NB4 (cell line): ENCODE results near the gene FAM237B.

ENCODE experiments used
- CTCF ChIP-seq: IDR thresholded peaks from one replicate; pipeline ENCODE4 v1.5.1; 2012; ENCODE audit warnings: low read depth, low read length
- MYC ChIP-seq: IDR thresholded peaks from 2 replicates; pipeline ENCODE4 v1.6.1; 2011; ENCODE audit warnings: low read depth, low read length
- POLR2A ChIP-seq: IDR thresholded peaks from 2 replicates; pipeline ENCODE4 v1.6.1; 2011; ENCODE audit warnings: mild to moderate bottlenecking; ENCODE audit not compliant: insufficient read length; ENCODE audit errors: extremely low read depth
- TF ChIP-seq, protein P1 (sequence below): IDR thresholded peaks from 2 replicates; pipeline ENCODE4 v1.6.1; 2011; ENCODE audit warnings: low read depth, low read length

- TF ChIP-seq CTCF, result no peak
- no peak for TF ChIP-seq POLR2A
- TF ChIP-seq, protein P1, sequence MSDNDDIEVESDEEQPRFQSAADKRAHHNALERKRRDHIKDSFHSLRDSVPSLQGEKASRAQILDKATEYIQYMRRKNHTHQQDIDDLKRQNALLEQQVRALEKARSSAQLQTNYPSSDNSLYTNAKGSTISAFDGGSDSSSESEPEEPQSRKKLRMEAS, result no peak
- TF ChIP-seq MYC, result no peak
These were observed 30.9 kb upstream of the FAM237B start for GRCh38 chr7:90351987-90352386.
